ENCODE measurements around the gene DPH1.

DNA sequence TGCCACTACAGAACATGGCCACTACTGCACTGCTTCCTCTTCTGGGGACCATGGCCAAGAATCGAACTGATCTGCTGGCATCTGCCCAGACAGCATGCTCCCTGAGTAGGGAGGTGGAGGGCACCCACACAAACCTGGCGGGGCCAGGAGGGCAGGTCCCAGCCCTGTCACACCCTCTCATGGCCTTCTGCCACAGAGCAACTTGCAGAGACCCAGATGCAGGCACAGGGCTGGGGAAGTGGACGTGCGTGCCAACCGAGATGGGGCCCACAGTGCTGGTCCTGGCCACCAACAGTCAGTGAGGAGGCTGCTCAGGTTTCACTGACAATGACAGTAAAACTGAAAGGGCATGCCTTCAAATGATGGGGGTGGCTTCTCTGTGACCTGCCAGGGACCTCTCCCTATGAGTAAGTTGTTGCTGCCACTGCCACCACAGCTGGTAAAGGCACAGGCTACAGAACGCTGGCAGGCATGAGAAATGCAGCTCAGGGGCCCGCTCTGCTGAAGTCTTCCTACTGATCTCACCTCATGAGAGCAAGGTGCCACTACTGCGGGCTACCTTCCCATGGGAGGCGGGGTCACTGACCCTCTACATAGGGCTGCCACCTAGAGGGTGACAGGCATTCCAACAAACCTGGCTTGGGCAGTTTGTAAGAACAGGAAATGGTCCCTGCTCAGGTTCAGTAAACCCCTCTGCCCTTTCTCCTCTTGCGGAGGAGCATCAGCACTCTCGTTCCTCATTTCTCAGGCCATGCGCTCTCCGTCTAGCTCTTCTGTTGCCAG is 40.5 kb downstream of the DPH1 start:
- TF ChIP-seq, protein P1, sequence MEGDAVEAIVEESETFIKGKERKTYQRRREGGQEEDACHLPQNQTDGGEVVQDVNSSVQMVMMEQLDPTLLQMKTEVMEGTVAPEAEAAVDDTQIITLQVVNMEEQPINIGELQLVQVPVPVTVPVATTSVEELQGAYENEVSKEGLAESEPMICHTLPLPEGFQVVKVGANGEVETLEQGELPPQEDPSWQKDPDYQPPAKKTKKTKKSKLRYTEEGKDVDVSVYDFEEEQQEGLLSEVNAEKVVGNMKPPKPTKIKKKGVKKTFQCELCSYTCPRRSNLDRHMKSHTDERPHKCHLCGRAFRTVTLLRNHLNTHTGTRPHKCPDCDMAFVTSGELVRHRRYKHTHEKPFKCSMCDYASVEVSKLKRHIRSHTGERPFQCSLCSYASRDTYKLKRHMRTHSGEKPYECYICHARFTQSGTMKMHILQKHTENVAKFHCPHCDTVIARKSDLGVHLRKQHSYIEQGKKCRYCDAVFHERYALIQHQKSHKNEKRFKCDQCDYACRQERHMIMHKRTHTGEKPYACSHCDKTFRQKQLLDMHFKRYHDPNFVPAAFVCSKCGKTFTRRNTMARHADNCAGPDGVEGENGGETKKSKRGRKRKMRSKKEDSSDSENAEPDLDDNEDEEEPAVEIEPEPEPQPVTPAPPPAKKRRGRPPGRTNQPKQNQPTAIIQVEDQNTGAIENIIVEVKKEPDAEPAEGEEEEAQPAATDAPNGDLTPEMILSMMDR (IDR thresholded peaks at IDR 0.05) = no peak
- no peak for TF ChIP-seq POLR2A (IDR thresholded peaks at IDR 0.05)

Measured in Peyer's patch (tissue), 4 donors.